NB4 (cell line): Measurements from ENCODE around the gene FBXO44.

Experiments used
- MYC ChIP-seq: IDR thresholded peaks from 2 replicates; pipeline ENCODE4 v1.6.1; 2011; ENCODE audit warnings: low read depth, low read length
- POLR2A ChIP-seq: IDR thresholded peaks from 2 replicates; pipeline ENCODE4 v1.6.1; 2011; ENCODE audit warnings: mild to moderate bottlenecking; ENCODE audit not compliant: insufficient read length; ENCODE audit errors: extremely low read depth
- TF ChIP-seq, protein P1 (sequence below): IDR thresholded peaks from one replicate; pipeline ENCODE4 v1.5.1; 2012; ENCODE audit warnings: low read depth, low read length
- TF ChIP-seq, protein P2 (sequence below): IDR thresholded peaks from 2 replicates; pipeline ENCODE4 v1.6.1; 2011; ENCODE audit warnings: low read depth, low read length

DNA sequence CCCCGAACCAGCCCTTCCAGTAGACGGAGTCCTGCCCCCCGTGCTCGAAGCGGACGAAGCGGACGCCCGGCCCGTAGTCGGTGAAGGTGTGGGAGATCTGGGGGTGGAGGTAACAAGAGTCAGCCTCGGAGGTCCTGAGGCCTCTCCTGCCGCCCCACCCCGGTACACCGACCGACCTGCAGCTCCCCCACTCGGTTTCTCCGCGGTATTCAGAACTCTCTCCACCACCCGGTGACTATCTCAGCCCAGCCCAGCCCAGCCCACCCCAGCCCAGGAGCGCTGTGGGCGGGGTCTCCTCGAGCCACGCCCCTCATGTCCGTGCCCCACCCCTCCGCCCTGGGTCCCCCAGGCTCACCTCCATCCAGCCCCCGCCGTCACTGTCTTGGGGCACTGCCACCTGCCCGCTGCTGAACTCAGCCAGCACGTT, 5.9 kb upstream of the FBXO44 start:
- TF ChIP-seq, protein P1, sequence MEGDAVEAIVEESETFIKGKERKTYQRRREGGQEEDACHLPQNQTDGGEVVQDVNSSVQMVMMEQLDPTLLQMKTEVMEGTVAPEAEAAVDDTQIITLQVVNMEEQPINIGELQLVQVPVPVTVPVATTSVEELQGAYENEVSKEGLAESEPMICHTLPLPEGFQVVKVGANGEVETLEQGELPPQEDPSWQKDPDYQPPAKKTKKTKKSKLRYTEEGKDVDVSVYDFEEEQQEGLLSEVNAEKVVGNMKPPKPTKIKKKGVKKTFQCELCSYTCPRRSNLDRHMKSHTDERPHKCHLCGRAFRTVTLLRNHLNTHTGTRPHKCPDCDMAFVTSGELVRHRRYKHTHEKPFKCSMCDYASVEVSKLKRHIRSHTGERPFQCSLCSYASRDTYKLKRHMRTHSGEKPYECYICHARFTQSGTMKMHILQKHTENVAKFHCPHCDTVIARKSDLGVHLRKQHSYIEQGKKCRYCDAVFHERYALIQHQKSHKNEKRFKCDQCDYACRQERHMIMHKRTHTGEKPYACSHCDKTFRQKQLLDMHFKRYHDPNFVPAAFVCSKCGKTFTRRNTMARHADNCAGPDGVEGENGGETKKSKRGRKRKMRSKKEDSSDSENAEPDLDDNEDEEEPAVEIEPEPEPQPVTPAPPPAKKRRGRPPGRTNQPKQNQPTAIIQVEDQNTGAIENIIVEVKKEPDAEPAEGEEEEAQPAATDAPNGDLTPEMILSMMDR = no peak
- TF ChIP-seq, protein P2, sequence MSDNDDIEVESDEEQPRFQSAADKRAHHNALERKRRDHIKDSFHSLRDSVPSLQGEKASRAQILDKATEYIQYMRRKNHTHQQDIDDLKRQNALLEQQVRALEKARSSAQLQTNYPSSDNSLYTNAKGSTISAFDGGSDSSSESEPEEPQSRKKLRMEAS = no peak
- no peak for TF ChIP-seq MYC
- TF ChIP-seq POLR2A = no peak
